Ascending aorta (tissue), 2 donors: ENCODE measurements around the gene TLE3. TPM values are rescaled to one million over a fixed set of nuclear protein-coding genes. Genes with fewer than 3 reads are reported as not detected.

Experiments used
- DNase-seq, 2 donors: peaks; one replicate each; pipeline ENCODE4 v3.0.0-alpha.2; 2019; ENCODE audit warnings: low spot score in 2 of 2
- H3K27ac ChIP-seq, 2 donors: fragments of 200-600 bp; sonication (generic); one replicate each; pipeline ENCODE4 v1.5.1; 2016 to 2017; ENCODE audit warnings: mild to moderate bottlenecking in 1 of 2
- H3K27me3 ChIP-seq: fragments of 200-600 bp; sonication (generic); one replicate; pipeline ENCODE4 v1.5.1; 2017
- H3K36me3 ChIP-seq, 2 donors: fragments of 200-600 bp; sonication (generic); one replicate each; pipeline ENCODE4 v1.5.1; 2016
- H3K4me1 ChIP-seq, 2 donors: fragments of 200-600 bp; sonication (generic); one replicate each; pipeline ENCODE4 v1.5.1; 2016 to 2017; ENCODE audit warnings: mild to moderate bottlenecking in 1 of 2
- H3K4me3 ChIP-seq, 2 donors: fragments of 200-600 bp; sonication (generic); one replicate each; pipeline ENCODE4 v1.5.1; 2016 to 2017; ENCODE audit warnings: mild to moderate bottlenecking in 1 of 2
- H3K9me3 ChIP-seq, 2 donors: fragments of 200-600 bp; sonication (generic); one replicate each; pipeline ENCODE4 v1.5.1; 2016
- CTCF ChIP-seq, 3 experiments: fragments of 200-600 bp in 2 of 3; fragments of 450-650 bp in 1 of 3; sonication (generic) in 2 of 3; IDR thresholded peaks; one replicate each; pipeline ENCODE4 v1.5.1; 2016 to 2019; ENCODE audit warnings: antibody characterized with exemption in 3 of 3, mild to moderate bottlenecking in 1 of 3, moderate library complexity in 1 of 3
- intact Hi-C: fragments of 100-400 bp; cut with DNase I; formaldehyde crosslinking; loops from one replicate; pipeline ENCODE4 v1.15.1; 2023
- total RNA-seq: library from RNA; depleted of rRNA; stranded (reverse); fragments of >200 nt; gene quantifications from one replicate; pipeline ENCODE4 v1.1.0, GENCODE V29; 2016

TLE3 gene
- total RNA-seq, 1 donor from 2014 or later: 76.4 TPM

GRCh38 chr15:70050970-70051369, 46.7 kb downstream of the TLE3 start:
- no peaks in the 10 kb centered on the region for H3K4me1 ChIP-seq
- DNase-seq: no peak
- no peak for TF ChIP-seq CTCF (IDR thresholded peaks at IDR 0.05)
- H3K4me3 ChIP-seq: no peak overlapping the region
- intact Hi-C loops: no loop called here
- H3K36me3 ChIP-seq: peaks cover 62 to 86% of the 10 kb centered on the region in 2 donors
- H3K9me3 ChIP-seq: no peaks in the 10 kb centered on the region
- H3K27me3 ChIP-seq: no peaks in the 10 kb centered on the region
- H3K27ac ChIP-seq: no peak overlapping the region

- H3K27ac ChIP-seq: no peak overlapping the region
- peaks cover 57 to 80% of the 10 kb centered on the region in 2 donors for H3K36me3 ChIP-seq
- H3K27me3 ChIP-seq: no peaks in the 10 kb centered on the region
- intact Hi-C loops: no loop called here
- H3K4me3 ChIP-seq: no peak overlapping the region
- TF ChIP-seq CTCF (IDR thresholded peaks at IDR 0.05): no peak
- no peaks in the 10 kb centered on the region for H3K4me1 ChIP-seq
- DNase-seq: no peak
- no peaks in the 10 kb centered on the region for H3K9me3 ChIP-seq
Measured at GRCh38 chr15:70050441-70050840, 47.3 kb downstream of the TLE3 start.

GRCh38 chr15:70049701-70050301, 47.9 kb downstream of the TLE3 start:
- no peaks in the 10 kb centered on the region for H3K4me1 ChIP-seq
- H3K36me3 ChIP-seq: peaks cover 52 to 74% of the 10 kb centered on the region in 2 donors
- H3K4me3 ChIP-seq: no peak overlapping the region
- no peak for DNase-seq
- no peaks in the 10 kb centered on the region for H3K27me3 ChIP-seq
- no peaks in the 10 kb centered on the region for H3K9me3 ChIP-seq
- TF ChIP-seq CTCF (IDR thresholded peaks at IDR 0.05): no peak
- no peak overlapping the region for H3K27ac ChIP-seq
- intact Hi-C loops: no loop called here

GRCh38 chr15:70048578-70049514, 48.9 kb downstream of the TLE3 start:
- no peak for DNase-seq
- no peak overlapping the region for H3K27ac ChIP-seq
- intact Hi-C loops: no loop called here

GRCh38 chr15:70048198-70048565, 49.5 kb downstream of the TLE3 start:
- Histone ChIP-seq H3K4me1 (no peaks in the 10 kb centered on the region), H3K27ac (no peak overlapping the region), H3K27me3 (no peaks in the 10 kb centered on the region), H3K9me3 (no peaks in the 10 kb centered on the region), H3K4me3 (no peak overlapping the region), H3K36me3 (peaks cover 36 to 59% of the 10 kb centered on the region in 2 donors)
- no peak for DNase-seq
- intact Hi-C loops: no loop called here
- no peak for TF ChIP-seq CTCF (IDR thresholded peaks at IDR 0.05)

More at GRCh38 chr15:70048578-70049514, 48.9 kb downstream of the TLE3 start:
- Histone ChIP-seq H3K4me3 (no peak overlapping the region), H3K27me3 (no peaks in the 10 kb centered on the region), H3K36me3 (peaks cover 42 to 64% of the 10 kb centered on the region in 2 donors), H3K4me1 (no peaks in the 10 kb centered on the region), H3K9me3 (no peaks in the 10 kb centered on the region)
- TF ChIP-seq CTCF (IDR thresholded peaks at IDR 0.05): no peak
